Fibroblast of villous mesenchyme (primary cell): Measurements from ENCODE around the gene SLC22A5. TPM values are rescaled to one million over a fixed set of nuclear protein-coding genes. Genes with fewer than 3 reads are reported as not detected.
"Not testable (repeated sequence)": the region's sequence is repeated elsewhere in the genome, so short reads cannot be mapped to it uniquely, and the experiment has no call there.

Source experiments
- DNase-seq: peaks from one replicate; pipeline ENCODE4 v3.0.0-alpha.2; 2010; ENCODE audit warnings: low read depth
- H3K4me3 ChIP-seq: 2 replicates; pipeline ENCODE4 v1.5.1; 2011; ENCODE audit warnings: low read depth, mild to moderate bottlenecking, low read length
- CTCF ChIP-seq: IDR thresholded peaks from 2 replicates; pipeline ENCODE4 v1.5.1; 2012; ENCODE audit warnings: low read depth, mild to moderate bottlenecking, low read length; ENCODE audit not compliant: insufficient read depth
- total RNA-seq: library from RNA; depleted of rRNA; stranded (reverse); fragments of >200 nt; gene quantifications from 2 replicates; pipeline ENCODE4 v1.2.3, GENCODE V29; 2012

SLC22A5 gene
- total RNA-seq, 1 donor: 7.3 TPM

GRCh38 chr5:132410451-132411303 is 41.2 kb downstream of the SLC22A5 start:
- peak; percentile 84 for DNase-seq
- peak; percentile 63 for TF ChIP-seq CTCF
- peak overlapping the region; percentile 70 for H3K4me3 ChIP-seq

GRCh38 chr5:132411304-132412013 is 41.9 kb downstream of the SLC22A5 start:
- no peak for TF ChIP-seq CTCF
- DNase-seq: no peak
- H3K4me3 ChIP-seq: peak overlapping the region; percentile 70

GRCh38 chr5:132413567-132413966 is 44.1 kb downstream of the SLC22A5 start:
- no peak overlapping the region for H3K4me3 ChIP-seq
- no peak for TF ChIP-seq CTCF
- no peak for DNase-seq

GRCh38 chr5:132414634-132415378 is 45.3 kb downstream of the SLC22A5 start:
- peak; percentile 55 for DNase-seq
- H3K4me3 ChIP-seq: no peak overlapping the region
- TF ChIP-seq CTCF: no peak

GRCh38 chr5:132415516-132415915 is 46.0 kb downstream of the SLC22A5 start:
- DNase-seq: not testable (repeated sequence)

GRCh38 chr5:132416306-132417009 is 46.9 kb downstream of the SLC22A5 start:
- no peak overlapping the region for H3K4me3 ChIP-seq
- no peak for TF ChIP-seq CTCF
- no peak for DNase-seq

More at GRCh38 chr5:132415516-132415915, 46.0 kb downstream of the SLC22A5 start:
- not testable (repeated sequence) for H3K4me3 ChIP-seq
